Adrenal gland (tissue), 5 donors: ENCODE data around the gene MEIS1.

Source experiments
- CTCF ChIP-seq, 6 experiments: fragments of 450-650 bp in 4 of 6; fragments of 200-600 bp in 2 of 6; sonication (generic) in 1 of 6; IDR thresholded peaks; 1 replicate in 5 of 6; 2 replicates in 1 of 6; pipeline versions ENCODE4 v1.5.1 to v1.8.0; 2016 to 2021; ENCODE audit warnings: antibody characterized with exemption in 6 of 6, mild to moderate bottlenecking in 2 of 6, moderate library complexity in 1 of 6
- POLR2A ChIP-seq, 2 donors: fragments of 450-650 bp; IDR thresholded peaks; one replicate each; pipeline ENCODE4 v1.6.1; 2017; ENCODE audit warnings: antibody characterized with exemption in 2 of 2, mild to moderate bottlenecking in 2 of 2, moderate library complexity in 1 of 2
- donor health status: DM: no; HTN: no; CAD: no.

- TF ChIP-seq POLR2A (IDR thresholded peaks at IDR 0.05) (no peak), CTCF (IDR thresholded peaks at IDR 0.05) (no peak)
These were observed 137.5 kb downstream of the MEIS1 start for GRCh38 chr2:66572391-66572790.
